ENCODE data around the gene MTMR3.

The MTMR3 gene

GRCh38 chr22:30074994-30075393 lies 192.0 kb downstream of the MTMR3 start:
- TF ChIP-seq FOXP2 (optimal IDR thresholded peaks at IDR 0.05; ENCODE audit: borderline replicate concordance, extremely low read depth, extremely low read length, insufficient read depth) (no peak), TAF1 (IDR thresholded peaks at IDR 0.05; ENCODE audit: borderline replicate concordance, insufficient read depth, low read length) (no peak), SIN3A (IDR thresholded peaks at IDR 0.05; ENCODE audit: borderline replicate concordance, insufficient read depth, low read length) (no peak), POLR2AphosphoS5 (IDR thresholded peaks at IDR 0.05; ENCODE audit: low read depth, low read length) (no peak)
- TF ChIP-seq, protein P1, sequence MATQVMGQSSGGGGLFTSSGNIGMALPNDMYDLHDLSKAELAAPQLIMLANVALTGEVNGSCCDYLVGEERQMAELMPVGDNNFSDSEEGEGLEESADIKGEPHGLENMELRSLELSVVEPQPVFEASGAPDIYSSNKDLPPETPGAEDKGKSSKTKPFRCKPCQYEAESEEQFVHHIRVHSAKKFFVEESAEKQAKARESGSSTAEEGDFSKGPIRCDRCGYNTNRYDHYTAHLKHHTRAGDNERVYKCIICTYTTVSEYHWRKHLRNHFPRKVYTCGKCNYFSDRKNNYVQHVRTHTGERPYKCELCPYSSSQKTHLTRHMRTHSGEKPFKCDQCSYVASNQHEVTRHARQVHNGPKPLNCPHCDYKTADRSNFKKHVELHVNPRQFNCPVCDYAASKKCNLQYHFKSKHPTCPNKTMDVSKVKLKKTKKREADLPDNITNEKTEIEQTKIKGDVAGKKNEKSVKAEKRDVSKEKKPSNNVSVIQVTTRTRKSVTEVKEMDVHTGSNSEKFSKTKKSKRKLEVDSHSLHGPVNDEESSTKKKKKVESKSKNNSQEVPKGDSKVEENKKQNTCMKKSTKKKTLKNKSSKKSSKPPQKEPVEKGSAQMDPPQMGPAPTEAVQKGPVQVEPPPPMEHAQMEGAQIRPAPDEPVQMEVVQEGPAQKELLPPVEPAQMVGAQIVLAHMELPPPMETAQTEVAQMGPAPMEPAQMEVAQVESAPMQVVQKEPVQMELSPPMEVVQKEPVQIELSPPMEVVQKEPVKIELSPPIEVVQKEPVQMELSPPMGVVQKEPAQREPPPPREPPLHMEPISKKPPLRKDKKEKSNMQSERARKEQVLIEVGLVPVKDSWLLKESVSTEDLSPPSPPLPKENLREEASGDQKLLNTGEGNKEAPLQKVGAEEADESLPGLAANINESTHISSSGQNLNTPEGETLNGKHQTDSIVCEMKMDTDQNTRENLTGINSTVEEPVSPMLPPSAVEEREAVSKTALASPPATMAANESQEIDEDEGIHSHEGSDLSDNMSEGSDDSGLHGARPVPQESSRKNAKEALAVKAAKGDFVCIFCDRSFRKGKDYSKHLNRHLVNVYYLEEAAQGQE (IDR thresholded peaks at IDR 0.05; ENCODE audit: insufficient read depth in 1 of 2, low read depth in 2 of 2, low read length in 2 of 2): no peak

- TF ChIP-seq, protein P1 (IDR thresholded peaks at IDR 0.05; ENCODE audit: insufficient read depth in 1 of 2, low read depth in 2 of 2, low read length in 2 of 2): no peak
- no peak for TF ChIP-seq FOXP2 (optimal IDR thresholded peaks at IDR 0.05; ENCODE audit: borderline replicate concordance, extremely low read depth, extremely low read length, insufficient read depth)
- TF ChIP-seq TAF1 (IDR thresholded peaks at IDR 0.05; ENCODE audit: borderline replicate concordance, insufficient read depth, low read length): no peak
- TF ChIP-seq SIN3A (IDR thresholded peaks at IDR 0.05; ENCODE audit: borderline replicate concordance, insufficient read depth, low read length): no peak
- no peak for TF ChIP-seq POLR2AphosphoS5 (IDR thresholded peaks at IDR 0.05; ENCODE audit: low read depth, low read length)
Measured at GRCh38 chr22:30077279-30077880, 194.4 kb downstream of the MTMR3 start.

- no peak for TF ChIP-seq TAF1 (IDR thresholded peaks at IDR 0.05; ENCODE audit: borderline replicate concordance, insufficient read depth, low read length)
- TF ChIP-seq, protein P1 (IDR thresholded peaks at IDR 0.05; ENCODE audit: insufficient read depth in 1 of 2, low read depth in 2 of 2, low read length in 2 of 2): no peak
- no peak for TF ChIP-seq FOXP2 (optimal IDR thresholded peaks at IDR 0.05; ENCODE audit: borderline replicate concordance, extremely low read depth, extremely low read length, insufficient read depth)
- TF ChIP-seq SIN3A (IDR thresholded peaks at IDR 0.05; ENCODE audit: borderline replicate concordance, insufficient read depth, low read length): no peak
- TF ChIP-seq POLR2AphosphoS5 (IDR thresholded peaks at IDR 0.05; ENCODE audit: low read depth, low read length): no peak
Measured at GRCh38 chr22:30078320-30079311, 195.6 kb downstream of the MTMR3 start.

GRCh38 chr22:30079952-30080533 lies 197.1 kb downstream of the MTMR3 start, which contains the start of gene HORMAD2:
HORMAD2 (plus strand) TSS chr22:30080464; CDS start chr22:30093953, 13,489 bp downstream.
- TF ChIP-seq SIN3A (IDR thresholded peaks at IDR 0.05; ENCODE audit: borderline replicate concordance, insufficient read depth, low read length): no peak
- no peak for TF ChIP-seq POLR2AphosphoS5 (IDR thresholded peaks at IDR 0.05; ENCODE audit: low read depth, low read length)
- TF ChIP-seq TAF1 (IDR thresholded peaks at IDR 0.05; ENCODE audit: borderline replicate concordance, insufficient read depth, low read length): no peak
- TF ChIP-seq, protein P1 (IDR thresholded peaks at IDR 0.05; ENCODE audit: insufficient read depth in 1 of 2, low read depth in 2 of 2, low read length in 2 of 2): no peak
- TF ChIP-seq FOXP2 (optimal IDR thresholded peaks at IDR 0.05; ENCODE audit: borderline replicate concordance, extremely low read depth, extremely low read length, insufficient read depth): no peak

Data from PFSK-1 (cell line).